T-helper 2 cell treated with Interferon-gamma antibody and Interleukin-4, amounts not matched to agents 5 μg/mL and 100 μg/mL, for 36 hours (primary cell): ENCODE data around the gene SDK1.

Experiments used
- DNase-seq: peaks from one replicate; pipeline ENCODE4 v3.0.0; 2021; ENCODE audit warnings: low spot score
- H3K27ac Mint-ChIP-seq: one replicate; pipeline ENCODE4 v1.8.0; 2021; ENCODE audit warnings: mild to moderate bottlenecking, mixed read lengths
- H3K27me3 Mint-ChIP-seq: one replicate; pipeline ENCODE4 v1.8.0; 2021; ENCODE audit warnings: low read depth, mixed read lengths
- H3K36me3 Mint-ChIP-seq: one replicate; pipeline ENCODE4 v1.8.0; 2021; ENCODE audit warnings: low read depth, mixed read lengths
- H3K4me1 Mint-ChIP-seq: one replicate; pipeline ENCODE4 v1.8.0; 2021; ENCODE audit warnings: low read depth, mixed read lengths
- H3K4me3 Mint-ChIP-seq: one replicate; pipeline ENCODE4 v1.8.0; 2022; ENCODE audit warnings: mild to moderate bottlenecking, moderate library complexity, mixed read lengths
- H3K9me3 Mint-ChIP-seq: one replicate; pipeline ENCODE4 v1.8.0; 2021; ENCODE audit warnings: mixed read lengths

The SDK1 gene

DNA sequence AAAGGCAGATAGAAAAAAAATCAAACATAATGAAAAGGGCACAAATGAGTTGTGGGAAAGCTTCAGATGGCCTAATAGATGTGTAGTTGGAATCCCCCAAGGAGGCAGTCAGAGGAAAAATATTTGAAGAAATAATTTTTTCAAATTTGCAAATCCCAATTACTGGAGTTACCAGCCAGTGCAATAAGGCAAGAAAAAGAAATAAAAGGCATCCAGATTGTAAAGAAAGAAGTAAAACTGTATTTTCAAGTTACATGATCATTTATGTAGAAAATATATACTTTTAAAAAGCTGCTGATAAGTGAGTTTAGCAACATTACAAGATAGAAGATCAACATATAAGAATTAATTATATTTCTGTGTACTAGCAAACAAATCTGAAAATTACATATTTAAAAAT lies 329.0 kb downstream of the SDK1 start:
- Mint-ChIP-seq H3K9me3 (peaks cover 16% of the 10 kb centered on the region), H3K4me1 (no peaks in the 10 kb centered on the region), H3K4me3 (no peak overlapping the region), H3K27me3 (no peaks in the 10 kb centered on the region), H3K36me3 (no peaks in the 10 kb centered on the region), H3K27ac (no peak overlapping the region)
- no peak for DNase-seq

DNA sequence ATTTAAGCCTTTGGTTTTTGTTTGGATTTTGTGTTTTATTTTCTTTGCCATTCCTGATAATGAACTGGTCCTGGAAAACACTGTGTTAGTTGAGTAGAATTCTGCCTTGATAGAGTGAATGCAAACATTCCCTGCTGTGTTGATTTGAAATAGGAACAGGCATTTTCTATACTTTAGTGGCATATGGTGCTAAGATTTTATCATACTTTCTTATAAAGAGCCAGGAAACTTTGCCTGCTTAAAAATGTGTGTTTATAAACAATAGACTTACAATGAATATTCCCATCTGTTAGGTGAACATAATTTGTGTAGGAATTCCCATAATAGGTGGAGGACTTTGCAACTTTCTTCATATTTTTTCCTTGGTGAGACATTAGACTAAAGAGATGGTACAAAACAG lies 333.3 kb downstream of the SDK1 start:
- Mint-ChIP-seq H3K36me3 (no peaks in the 10 kb centered on the region), H3K27ac (no peak overlapping the region), H3K9me3 (peaks cover 11% of the 10 kb centered on the region), H3K4me3 (no peak overlapping the region), H3K4me1 (no peaks in the 10 kb centered on the region), H3K27me3 (no peaks in the 10 kb centered on the region)
- DNase-seq = no peak

DNA sequence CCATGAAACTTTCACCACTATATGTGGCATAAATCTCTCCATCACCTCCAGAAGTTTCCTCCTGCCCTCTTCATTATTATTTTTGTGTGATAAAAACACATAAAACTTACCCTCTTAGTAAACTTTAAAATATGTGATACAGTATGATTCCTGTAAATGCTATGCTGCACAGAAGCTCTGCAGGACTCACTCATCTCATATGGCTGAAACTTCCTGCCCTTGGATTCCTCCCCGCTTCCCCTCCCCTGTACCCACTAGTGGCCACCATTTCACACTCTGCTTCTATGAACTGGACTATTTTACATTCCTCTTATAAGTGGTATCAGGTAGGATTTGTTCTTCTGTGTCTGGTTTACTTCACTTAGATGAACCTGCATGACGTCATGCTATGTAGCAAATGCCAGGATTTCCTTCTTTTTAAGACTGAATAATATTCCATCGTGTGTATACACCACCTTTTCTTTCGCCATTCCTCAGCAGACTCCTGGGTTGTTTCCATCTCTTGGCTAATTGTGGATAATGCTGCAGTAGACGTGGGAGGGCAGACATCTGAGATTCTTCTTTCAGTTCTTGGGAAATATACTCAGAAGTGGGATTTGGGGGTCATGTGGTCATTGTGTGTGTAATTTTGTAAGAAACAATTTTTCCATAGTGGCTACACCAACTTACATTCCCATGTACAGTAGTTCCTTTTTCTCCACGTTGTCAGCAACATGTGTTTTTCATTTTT lies 335.2 kb downstream of the SDK1 start:
- Mint-ChIP-seq H3K9me3 (no peaks in the 10 kb centered on the region), H3K4me3 (no peak overlapping the region), H3K36me3 (no peaks in the 10 kb centered on the region), H3K4me1 (no peaks in the 10 kb centered on the region), H3K27ac (no peak overlapping the region), H3K27me3 (no peaks in the 10 kb centered on the region)
- no peak for DNase-seq

DNA sequence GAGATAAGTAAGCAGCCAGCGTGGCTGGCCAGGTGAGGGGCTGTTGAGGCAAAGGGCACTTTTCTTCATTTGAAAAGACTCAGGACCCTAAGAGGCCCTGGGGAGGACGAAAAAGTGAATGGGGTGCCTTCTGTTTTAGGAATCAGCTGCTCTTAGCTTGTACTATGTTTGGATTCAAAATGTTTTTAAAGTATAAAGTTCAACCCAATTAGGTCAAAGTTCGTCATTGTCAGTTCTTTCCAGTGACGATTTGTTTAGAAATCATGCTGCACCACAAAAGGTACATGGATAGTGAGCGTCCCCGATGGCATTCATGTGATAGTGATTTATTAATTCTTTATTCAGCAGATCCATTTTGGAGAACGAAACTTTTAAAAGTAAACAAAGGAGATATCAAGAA lies 338.2 kb downstream of the SDK1 start:
- Mint-ChIP-seq H3K27me3 (no peaks in the 10 kb centered on the region), H3K4me1 (no peaks in the 10 kb centered on the region), H3K36me3 (no peaks in the 10 kb centered on the region), H3K27ac (no peak overlapping the region), H3K4me3 (no peak overlapping the region), H3K9me3 (no peaks in the 10 kb centered on the region)
- no peak for DNase-seq

DNA sequence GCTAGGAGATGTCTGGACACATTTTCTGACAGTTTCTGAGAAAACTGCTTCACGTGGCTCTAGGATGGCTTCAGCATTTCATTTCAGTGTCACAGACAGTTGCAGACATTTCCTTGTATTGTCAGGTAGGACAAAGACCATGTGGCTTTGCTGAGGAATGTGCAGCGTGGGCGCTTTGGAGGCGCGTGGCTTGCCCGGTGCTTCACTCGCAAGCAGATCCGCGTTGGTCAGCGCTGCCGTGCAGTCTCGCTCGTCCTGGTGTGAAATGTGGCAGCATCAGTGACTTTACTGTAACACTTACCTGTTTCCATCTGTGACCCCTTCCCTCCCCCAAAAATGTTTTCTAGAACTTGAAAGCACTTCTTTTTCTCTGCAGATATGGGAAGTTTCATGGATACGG lies 340.5 kb downstream of the SDK1 start:
- Mint-ChIP-seq H3K36me3 (no peaks in the 10 kb centered on the region), H3K4me1 (no peaks in the 10 kb centered on the region), H3K4me3 (no peak overlapping the region), H3K27me3 (no peaks in the 10 kb centered on the region), H3K27ac (no peak overlapping the region), H3K9me3 (no peaks in the 10 kb centered on the region)
- no peak for DNase-seq

DNA sequence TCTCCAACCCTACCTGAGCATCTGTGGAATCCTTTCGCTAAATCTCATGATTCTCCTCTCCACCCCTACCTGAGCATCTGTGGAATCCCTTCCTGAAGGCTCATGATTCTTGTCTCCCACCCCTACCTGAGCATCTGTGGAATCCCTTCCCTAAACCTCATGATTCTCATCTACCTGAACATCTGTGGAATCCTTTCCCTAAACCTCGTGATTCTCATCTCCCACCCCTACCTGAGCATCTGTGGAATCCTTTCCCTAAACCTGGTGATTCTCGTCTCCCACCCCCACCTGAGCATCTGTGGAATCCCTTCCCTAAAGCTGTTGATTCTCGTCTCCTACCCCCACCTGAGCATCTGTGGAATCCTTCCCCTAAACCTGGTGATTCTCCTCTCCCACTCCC lies 342.0 kb downstream of the SDK1 start:
- Mint-ChIP-seq H3K27me3 (no peaks in the 10 kb centered on the region), H3K4me1 (no peaks in the 10 kb centered on the region), H3K27ac (no peak overlapping the region), H3K4me3 (no peak overlapping the region), H3K36me3 (no peaks in the 10 kb centered on the region), H3K9me3 (no peaks in the 10 kb centered on the region)
- DNase-seq = no peak

DNA sequence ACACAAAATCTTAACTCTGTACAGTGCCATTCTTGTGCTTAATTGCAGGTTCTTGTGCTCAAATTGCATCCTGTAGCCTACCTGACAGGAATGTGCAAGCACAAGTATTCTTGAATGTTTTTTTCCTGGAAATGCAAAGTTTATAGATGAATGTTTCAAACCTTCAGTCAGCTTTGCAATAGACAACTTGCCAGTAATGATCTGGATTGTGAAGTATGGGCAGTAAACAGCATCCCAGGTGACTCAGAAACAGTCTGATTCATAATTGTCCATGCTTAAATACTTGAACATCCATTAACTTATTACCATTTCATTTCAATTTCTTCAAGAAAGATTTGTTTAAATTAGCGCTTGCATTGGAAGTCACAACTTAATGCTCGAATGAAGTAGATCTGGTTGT lies 347.2 kb downstream of the SDK1 start:
- no peak overlapping the region for H3K4me3 Mint-ChIP-seq
- no peaks in the 10 kb centered on the region for H3K4me1 Mint-ChIP-seq
- H3K9me3 Mint-ChIP-seq = no peaks in the 10 kb centered on the region
- no peaks in the 10 kb centered on the region for H3K36me3 Mint-ChIP-seq
- no peaks in the 10 kb centered on the region for H3K27me3 Mint-ChIP-seq
- no peak overlapping the region for H3K27ac Mint-ChIP-seq
- DNase-seq = no peak

DNA sequence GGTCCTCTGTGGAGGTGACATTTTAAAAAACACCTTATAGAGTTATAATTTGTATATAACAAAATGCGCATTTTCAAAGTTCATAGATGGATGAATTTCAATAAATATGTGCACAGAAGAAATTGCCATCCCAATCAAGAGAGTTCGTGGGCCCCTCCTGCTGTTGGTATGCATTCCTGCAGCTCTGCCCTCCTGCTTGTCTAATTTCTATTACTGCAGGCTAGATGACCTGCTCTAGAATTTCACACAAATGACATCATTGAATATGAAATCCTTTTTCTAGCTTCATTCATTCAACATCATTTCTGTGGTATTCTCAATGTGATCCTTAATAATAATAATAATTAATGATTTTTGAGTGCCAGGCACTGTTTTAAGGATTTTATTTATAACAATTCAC lies 348.2 kb downstream of the SDK1 start:
- Mint-ChIP-seq H3K4me3 (no peak overlapping the region), H3K4me1 (no peaks in the 10 kb centered on the region), H3K27ac (no peak overlapping the region), H3K27me3 (no peaks in the 10 kb centered on the region), H3K36me3 (no peaks in the 10 kb centered on the region), H3K9me3 (no peaks in the 10 kb centered on the region)
- DNase-seq = no peak

DNA sequence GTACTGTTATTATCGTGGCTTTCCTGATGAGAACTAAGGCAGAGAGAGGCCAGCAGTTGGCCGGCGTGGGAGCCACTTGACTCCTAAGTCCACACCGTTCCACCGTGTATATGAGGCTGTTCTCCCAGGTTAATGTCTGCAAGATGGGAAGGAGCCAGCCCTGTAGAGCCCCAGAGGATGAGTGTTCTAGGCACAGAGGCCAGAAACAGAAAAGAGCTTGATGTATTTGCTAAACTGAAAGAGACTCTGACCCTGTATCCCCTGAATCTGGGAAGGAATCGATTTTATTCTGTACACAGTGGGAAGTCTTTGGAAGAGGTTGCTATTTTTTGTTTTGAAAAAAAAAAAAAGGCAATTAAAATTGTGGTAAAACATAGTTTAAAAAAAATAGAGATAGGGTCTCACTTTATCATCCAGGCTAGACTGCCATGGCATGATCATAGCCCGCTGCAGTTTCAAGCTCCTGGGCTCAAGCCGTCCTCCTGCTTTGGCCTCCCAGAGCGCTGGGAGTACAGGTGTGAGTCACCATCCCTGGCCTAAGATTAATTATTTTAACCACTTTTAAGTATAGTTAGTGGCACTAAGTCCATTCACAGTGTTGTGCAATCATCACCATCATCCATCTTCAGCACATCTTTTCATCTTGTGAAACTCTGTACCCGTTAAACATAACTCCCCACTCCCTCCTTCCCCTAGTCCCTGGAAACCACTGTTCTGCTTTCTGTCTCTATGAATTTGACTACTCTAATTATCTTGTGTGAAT lies 348.8 kb downstream of the SDK1 start:
- no peak overlapping the region for H3K4me3 Mint-ChIP-seq
- H3K4me1 Mint-ChIP-seq = no peaks in the 10 kb centered on the region
- DNase-seq = no peak
- no peaks in the 10 kb centered on the region for H3K36me3 Mint-ChIP-seq
- no peak overlapping the region for H3K27ac Mint-ChIP-seq
- H3K27me3 Mint-ChIP-seq = no peaks in the 10 kb centered on the region
- no peaks in the 10 kb centered on the region for H3K9me3 Mint-ChIP-seq

DNA sequence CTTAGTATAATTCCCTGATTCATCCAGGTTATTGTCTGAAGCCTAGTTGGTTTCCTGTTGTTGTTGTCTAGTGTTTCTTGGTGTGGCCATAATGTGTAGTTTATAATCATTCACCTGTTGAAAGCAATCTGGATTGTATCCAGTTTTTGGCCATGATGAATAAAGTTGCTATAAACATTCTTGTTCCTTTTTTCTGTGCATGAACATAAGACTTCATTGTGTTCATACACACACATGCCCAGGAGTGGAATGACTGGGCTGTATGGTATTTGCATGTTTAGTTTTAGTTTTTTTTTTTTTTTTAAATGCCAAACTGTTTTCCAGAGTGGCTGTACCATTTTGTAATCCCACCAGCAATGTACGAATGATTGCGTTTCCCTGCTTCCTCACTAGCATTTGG lies 349.8 kb downstream of the SDK1 start:
- no peak for DNase-seq
- H3K27ac Mint-ChIP-seq = no peak overlapping the region
- no peak overlapping the region for H3K4me3 Mint-ChIP-seq
- no peaks in the 10 kb centered on the region for H3K27me3 Mint-ChIP-seq
- no peaks in the 10 kb centered on the region for H3K36me3 Mint-ChIP-seq
- no peaks in the 10 kb centered on the region for H3K4me1 Mint-ChIP-seq
- no peaks in the 10 kb centered on the region for H3K9me3 Mint-ChIP-seq

DNA sequence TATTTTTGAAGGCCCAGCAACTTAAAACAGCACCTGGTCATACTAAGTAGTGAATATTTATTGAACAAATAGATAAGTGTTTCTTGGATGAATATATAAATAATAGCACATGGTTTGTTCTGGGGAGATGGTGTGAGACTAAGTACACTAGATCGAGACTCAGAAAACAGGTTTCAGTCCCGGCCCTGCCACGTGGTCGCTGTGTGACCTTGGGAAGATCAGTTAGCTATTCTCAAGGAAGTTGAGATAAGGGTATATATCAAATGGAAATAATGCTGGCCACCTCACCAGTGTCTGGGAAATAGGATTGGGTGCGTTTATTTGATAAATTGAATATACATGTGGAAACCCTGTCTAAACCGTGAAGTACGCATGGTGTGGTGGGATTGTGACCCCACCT lies 354.6 kb downstream of the SDK1 start:
- no peaks in the 10 kb centered on the region for H3K27me3 Mint-ChIP-seq
- H3K36me3 Mint-ChIP-seq = no peaks in the 10 kb centered on the region
- no peak for DNase-seq

DNA sequence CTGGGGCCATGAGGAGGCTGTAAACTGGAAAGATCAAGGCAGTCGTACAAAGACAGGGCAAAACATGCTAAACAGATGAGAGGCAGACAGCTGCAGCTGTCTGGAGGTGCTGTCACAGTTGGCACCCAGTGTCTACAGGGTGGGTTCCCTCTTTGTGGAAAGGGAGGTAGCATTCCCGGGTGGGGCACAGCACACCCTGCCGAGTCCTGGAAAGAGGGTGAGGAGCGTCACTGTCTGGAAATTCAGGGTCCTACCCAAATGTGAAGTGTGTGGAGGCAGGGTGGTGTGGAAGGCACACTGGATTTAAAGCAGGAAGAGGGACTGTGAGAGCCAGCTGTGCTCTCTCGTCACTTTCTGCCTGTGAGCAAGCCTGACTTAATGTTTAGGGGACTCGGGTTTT lies 356.2 kb downstream of the SDK1 start:
- Mint-ChIP-seq H3K27ac (no peak overlapping the region), H3K27me3 (no peaks in the 10 kb centered on the region), H3K4me3 (no peak overlapping the region), H3K4me1 (no peaks in the 10 kb centered on the region), H3K9me3 (no peaks in the 10 kb centered on the region), H3K36me3 (no peaks in the 10 kb centered on the region)
- no peak for DNase-seq

More for the DNA sequence above, 354.6 kb downstream of the SDK1 start:
- H3K4me3 Mint-ChIP-seq = no peak overlapping the region
- H3K9me3 Mint-ChIP-seq = no peaks in the 10 kb centered on the region
- no peaks in the 10 kb centered on the region for H3K4me1 Mint-ChIP-seq
- no peak overlapping the region for H3K27ac Mint-ChIP-seq

DNA sequence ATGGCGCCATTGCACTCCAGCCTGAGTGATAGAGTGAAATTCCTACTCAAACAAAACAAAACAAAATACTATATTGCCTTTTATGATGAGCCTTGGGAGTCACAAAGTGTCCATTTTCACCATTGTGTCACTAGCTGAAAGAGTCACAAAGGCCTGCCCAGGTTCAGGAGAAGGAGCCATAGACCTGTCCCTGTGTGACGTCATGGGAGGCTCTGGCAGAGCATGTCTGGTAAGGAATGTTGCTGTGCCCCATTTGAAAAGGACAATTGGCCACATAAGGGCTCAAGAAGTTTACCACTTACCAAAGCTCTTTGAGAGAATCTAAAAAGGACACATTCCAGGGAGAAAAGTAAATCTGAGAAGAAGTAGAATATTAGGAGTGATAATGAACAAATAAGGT lies 367.7 kb downstream of the SDK1 start:
- Mint-ChIP-seq H3K4me3 (no peak overlapping the region), H3K27me3 (peaks cover 2% of the 10 kb centered on the region), H3K4me1 (no peaks in the 10 kb centered on the region), H3K27ac (no peak overlapping the region), H3K36me3 (no peaks in the 10 kb centered on the region), H3K9me3 (no peaks in the 10 kb centered on the region)
- no peak for DNase-seq

DNA sequence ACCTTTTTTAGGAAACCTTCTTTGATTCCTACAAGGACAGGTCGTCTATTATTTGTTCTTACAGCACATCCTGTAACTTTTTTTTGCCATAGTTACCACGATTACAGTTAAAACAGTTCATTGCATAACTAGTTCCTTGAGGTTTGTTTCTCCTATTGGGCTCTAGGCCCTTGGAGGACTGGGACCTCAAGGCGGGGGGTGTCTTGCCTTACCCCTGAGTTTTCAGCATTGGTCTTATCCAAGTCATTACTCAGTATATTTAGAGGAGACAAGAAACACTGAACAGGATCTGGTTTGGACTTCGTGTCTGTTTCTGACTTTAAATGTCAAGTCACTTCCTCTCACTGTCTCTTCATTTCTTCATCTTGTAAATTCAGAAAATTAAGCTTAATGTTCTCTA lies 369.8 kb downstream of the SDK1 start:
- Mint-ChIP-seq H3K36me3 (no peaks in the 10 kb centered on the region), H3K4me1 (no peaks in the 10 kb centered on the region), H3K9me3 (no peaks in the 10 kb centered on the region), H3K4me3 (no peak overlapping the region), H3K27me3 (peaks cover under 1% of the 10 kb centered on the region), H3K27ac (no peak overlapping the region)
- DNase-seq = no peak

DNA sequence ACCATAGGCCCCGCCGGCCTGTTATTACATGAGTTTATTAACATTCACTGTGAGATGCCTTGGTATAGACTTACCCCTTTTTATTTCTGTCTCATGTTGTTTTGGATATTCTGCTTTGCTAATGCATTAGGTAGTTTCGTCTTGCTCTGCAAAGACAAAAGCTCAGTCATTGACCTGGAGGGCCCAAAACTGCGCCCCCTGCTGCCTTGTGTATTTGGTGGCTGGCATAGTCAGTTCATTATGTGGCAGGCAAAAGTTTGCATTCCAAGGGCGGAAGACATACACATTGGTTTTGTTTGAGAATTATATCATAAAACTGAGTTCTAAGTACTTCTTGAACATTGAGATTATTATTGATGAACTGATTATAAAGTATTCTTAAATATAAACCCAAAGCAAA lies 372.5 kb downstream of the SDK1 start:
- DNase-seq = peak; percentile 15

More for the DNA sequence above, 372.5 kb downstream of the SDK1 start:
- Mint-ChIP-seq H3K9me3 (no peaks in the 10 kb centered on the region), H3K4me1 (no peaks in the 10 kb centered on the region), H3K27me3 (no peaks in the 10 kb centered on the region), H3K27ac (no peak overlapping the region), H3K4me3 (no peak overlapping the region), H3K36me3 (no peaks in the 10 kb centered on the region)
